ENCODE results near the gene ADAMTS1. TPM values are rescaled to one million over a fixed set of nuclear protein-coding genes. Genes with fewer than 3 reads are reported as not detected.

Gene ADAMTS1
- total and polyA plus RNA-seq, 8 donors = 4.4 to 32.1 (median 13.6) TPM

DNA sequence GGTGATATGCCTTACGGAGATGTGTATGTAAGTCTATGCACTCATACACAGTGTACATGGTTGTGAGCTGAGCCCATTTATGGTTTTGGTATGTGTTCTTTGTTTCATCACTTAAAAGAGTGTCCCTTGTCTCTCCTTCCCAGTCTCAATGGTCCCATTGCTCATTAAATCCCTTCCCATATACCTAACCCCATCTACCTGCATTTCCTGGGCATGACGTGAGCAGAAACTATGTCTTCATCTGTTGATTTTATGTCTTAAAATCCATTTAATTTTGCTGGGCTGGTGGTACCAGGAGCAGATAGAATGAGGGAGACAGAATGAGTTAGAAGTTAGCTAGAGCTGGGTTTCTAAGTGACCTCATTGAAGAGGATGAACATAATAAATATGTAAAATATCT, 44.8 kb downstream of the ADAMTS1 start:
- no peaks in the 10 kb centered on the region for H3K9me3 ChIP-seq
- H3K27ac ChIP-seq = no peak overlapping the region
- H3K4me3 ChIP-seq = no peak overlapping the region
- no peaks in the 10 kb centered on the region for H3K4me1 ChIP-seq
- no peaks in the 10 kb centered on the region for H3K36me3 ChIP-seq
- no peaks in the 10 kb centered on the region for H3K27me3 ChIP-seq
- TF ChIP-seq, protein P1, sequence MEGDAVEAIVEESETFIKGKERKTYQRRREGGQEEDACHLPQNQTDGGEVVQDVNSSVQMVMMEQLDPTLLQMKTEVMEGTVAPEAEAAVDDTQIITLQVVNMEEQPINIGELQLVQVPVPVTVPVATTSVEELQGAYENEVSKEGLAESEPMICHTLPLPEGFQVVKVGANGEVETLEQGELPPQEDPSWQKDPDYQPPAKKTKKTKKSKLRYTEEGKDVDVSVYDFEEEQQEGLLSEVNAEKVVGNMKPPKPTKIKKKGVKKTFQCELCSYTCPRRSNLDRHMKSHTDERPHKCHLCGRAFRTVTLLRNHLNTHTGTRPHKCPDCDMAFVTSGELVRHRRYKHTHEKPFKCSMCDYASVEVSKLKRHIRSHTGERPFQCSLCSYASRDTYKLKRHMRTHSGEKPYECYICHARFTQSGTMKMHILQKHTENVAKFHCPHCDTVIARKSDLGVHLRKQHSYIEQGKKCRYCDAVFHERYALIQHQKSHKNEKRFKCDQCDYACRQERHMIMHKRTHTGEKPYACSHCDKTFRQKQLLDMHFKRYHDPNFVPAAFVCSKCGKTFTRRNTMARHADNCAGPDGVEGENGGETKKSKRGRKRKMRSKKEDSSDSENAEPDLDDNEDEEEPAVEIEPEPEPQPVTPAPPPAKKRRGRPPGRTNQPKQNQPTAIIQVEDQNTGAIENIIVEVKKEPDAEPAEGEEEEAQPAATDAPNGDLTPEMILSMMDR (IDR thresholded peaks at IDR 0.05) = no peak
- 88 to 93% methylated on average over 2 of the region's 2 CpGs for WGBS, 2 donors
- ATAC-seq (no peak), FAIRE-seq (no peak), DNase-seq (no peak)
- intact Hi-C loops (cut with DNase I) = no loop called here

DNA sequence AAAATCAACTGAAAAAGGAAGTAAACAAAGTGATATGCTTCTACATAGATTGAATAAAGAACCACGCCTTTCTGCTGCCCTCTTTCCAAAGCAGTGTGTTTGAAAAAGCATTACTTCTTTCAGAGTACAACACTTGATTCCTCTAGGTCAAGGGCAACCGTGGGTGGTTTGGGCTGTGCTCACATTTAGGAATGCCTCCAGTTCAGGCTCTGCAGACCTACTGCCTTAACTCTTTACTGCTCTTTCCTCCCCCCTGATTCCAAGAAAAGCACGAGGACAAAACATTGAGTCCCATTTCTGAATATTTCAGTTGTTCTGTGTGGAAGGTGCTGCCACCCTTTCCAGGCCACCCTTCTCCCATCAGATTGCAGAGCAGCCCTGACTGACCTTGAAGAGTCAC, 45.2 kb downstream of the ADAMTS1 start:
- no peak overlapping the region for H3K27ac ChIP-seq
- TF ChIP-seq, protein P1 (IDR thresholded peaks at IDR 0.05) = no peak
- 55 to 63% methylated on average over 3 of the region's 3 CpGs for WGBS, 2 donors
- FAIRE-seq (no peak), ATAC-seq (peak in 2 of 4 donors; percentile 35 to 37), DNase-seq (no peak)
- H3K9me3 ChIP-seq = no peaks in the 10 kb centered on the region
- no peaks in the 10 kb centered on the region for H3K27me3 ChIP-seq
- intact Hi-C loops (cut with DNase I) = no loop called here
- no peaks in the 10 kb centered on the region for H3K36me3 ChIP-seq
- no peak overlapping the region for H3K4me3 ChIP-seq
- no peaks in the 10 kb centered on the region for H3K4me1 ChIP-seq

DNA sequence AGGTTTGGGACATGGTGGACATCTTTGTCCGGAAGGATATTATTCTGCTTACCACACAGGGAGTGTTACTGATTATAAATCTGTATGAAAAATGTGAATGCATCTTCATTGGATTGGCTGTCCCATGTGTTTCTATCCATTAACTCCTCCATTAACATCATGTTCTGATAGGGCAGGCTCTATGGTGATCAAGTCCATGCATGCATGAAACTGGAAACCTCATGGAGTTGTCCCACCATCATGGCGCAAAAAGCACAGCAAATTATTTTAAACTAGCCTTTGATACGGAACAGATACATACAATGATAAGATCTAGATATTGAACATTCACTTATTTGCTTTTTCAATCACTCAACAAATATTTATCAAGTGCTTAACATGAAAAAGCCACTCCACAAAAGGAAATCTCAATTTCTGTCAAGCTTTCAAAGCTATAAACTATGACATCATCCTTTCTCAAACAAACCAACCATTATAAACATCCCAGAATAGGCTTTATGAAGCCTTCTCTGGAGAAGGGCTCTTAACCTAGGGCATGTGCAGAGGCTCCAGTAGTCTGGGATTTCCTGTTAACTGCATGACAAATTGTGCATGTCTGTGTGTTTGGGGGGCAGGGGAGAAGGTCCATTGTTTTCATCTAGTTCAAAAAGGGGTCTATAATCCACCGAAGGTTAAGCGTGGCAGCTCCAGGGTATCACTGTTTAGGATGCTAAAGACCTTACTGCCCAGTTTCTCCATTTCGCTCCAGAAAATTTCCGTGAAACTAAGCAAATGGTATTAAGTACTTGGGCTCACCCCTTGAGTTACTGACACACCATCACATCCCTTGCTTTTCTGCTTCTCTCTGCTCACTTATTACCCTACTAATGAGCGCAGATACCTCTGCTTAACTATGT, 46.1 kb downstream of the ADAMTS1 start:
- ATAC-seq (peak in 3 of 4 donors; percentile 47 to 74 (median 51)), FAIRE-seq (no peak), DNase-seq (no peak)
- Histone ChIP-seq H3K4me1 (no peaks in the 10 kb centered on the region), H3K4me3 (no peak overlapping the region), H3K27ac (no peak overlapping the region), H3K9me3 (no peaks in the 10 kb centered on the region), H3K27me3 (no peaks in the 10 kb centered on the region), H3K36me3 (no peaks in the 10 kb centered on the region)
- WGBS, 2 donors = 79 to 82% methylated on average over 8 of the region's 8 CpGs
- TF ChIP-seq, protein P1 (IDR thresholded peaks at IDR 0.05) = no peak
- intact Hi-C loops (cut with DNase I) = no loop called here

DNA sequence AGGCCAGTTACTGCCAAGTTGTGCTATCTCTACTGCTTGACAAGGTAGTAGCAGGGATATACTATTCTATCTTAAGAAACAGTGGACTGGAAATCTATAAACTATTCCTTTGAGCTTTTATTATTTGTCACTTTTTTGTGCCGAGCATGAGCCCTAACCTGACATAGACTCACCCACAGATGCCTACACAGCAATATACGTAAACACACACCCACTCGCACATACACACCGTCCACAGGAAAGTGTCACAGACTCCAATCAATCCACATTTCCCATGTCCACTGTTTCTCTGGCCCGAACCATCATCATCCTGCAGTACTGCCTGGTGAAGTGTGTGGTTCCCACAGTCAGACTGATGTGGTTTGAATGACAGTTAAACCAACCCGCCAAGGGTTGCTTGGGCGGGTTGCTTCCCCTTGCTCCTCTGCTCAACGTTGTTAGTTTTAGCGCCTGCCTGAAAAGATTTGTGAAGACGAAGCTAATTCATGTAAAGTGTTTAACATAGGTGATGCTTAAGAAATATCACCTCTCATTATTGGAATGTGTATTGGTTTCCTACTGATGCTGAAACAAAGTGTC, 47.2 kb downstream of the ADAMTS1 start:
- H3K4me3 ChIP-seq = no peak overlapping the region
- no peaks in the 10 kb centered on the region for H3K36me3 ChIP-seq
- FAIRE-seq (no peak), DNase-seq (no peak), ATAC-seq (no peak)
- H3K9me3 ChIP-seq = no peaks in the 10 kb centered on the region
- TF ChIP-seq, protein P1 (IDR thresholded peaks at IDR 0.05) = no peak
- intact Hi-C loops (cut with DNase I) = no loop called here
- no peaks in the 10 kb centered on the region for H3K27me3 ChIP-seq
- no peaks in the 10 kb centered on the region for H3K4me1 ChIP-seq
- WGBS, 2 donors = 91 to 92% methylated on average over 10 of the region's 10 CpGs
- H3K27ac ChIP-seq = no peak overlapping the region
